Spleen (tissue), 7 donors: ENCODE data around the gene SKP1.

ENCODE experiments used
- POLR2A ChIP-seq, 3 donors: fragments of 450-650 bp; IDR thresholded peaks; one replicate each; pipeline ENCODE4 v1.5.1; 2017; ENCODE audit warnings: antibody characterized with exemption in 3 of 3, mild to moderate bottlenecking in 1 of 3
- POLR2AphosphoS5 ChIP-seq, 3 donors: sonication (generic); formaldehyde crosslinking; IDR thresholded peaks; one replicate each; pipeline ENCODE4 v1.5.1; 2017; ENCODE audit warnings: antibody characterized with exemption in 3 of 3
- TF ChIP-seq, protein P1 (sequence below), 11 experiments: fragments of 200-600 bp in 7 of 11; fragments of 450-650 bp in 4 of 11; sonication (generic) in 4 of 11; IDR thresholded peaks in 8 of 11; conservative IDR thresholded peaks in 3 of 11; 1 replicate in 7 of 11; 2 replicates in 4 of 11; pipeline versions ENCODE4 v1.4.0 to v1.8.0; 2016 to 2021; ENCODE audit warnings: antibody characterized with exemption in 11 of 11, inconsistent platforms in 4 of 11, mild to moderate bottlenecking in 1 of 11
- donor health status: DM: no; HTN: no; CAD: no; lungs with moderate emphysema.
- donor health status: DM: no; HTN: no; CAD: no.
- donor health status: DM: no; HTN: no; CAD: no.

GRCh38 chr5:134215757-134216156 lies 39.0 kb upstream of the SKP1 start:
- TF ChIP-seq, protein P1, sequence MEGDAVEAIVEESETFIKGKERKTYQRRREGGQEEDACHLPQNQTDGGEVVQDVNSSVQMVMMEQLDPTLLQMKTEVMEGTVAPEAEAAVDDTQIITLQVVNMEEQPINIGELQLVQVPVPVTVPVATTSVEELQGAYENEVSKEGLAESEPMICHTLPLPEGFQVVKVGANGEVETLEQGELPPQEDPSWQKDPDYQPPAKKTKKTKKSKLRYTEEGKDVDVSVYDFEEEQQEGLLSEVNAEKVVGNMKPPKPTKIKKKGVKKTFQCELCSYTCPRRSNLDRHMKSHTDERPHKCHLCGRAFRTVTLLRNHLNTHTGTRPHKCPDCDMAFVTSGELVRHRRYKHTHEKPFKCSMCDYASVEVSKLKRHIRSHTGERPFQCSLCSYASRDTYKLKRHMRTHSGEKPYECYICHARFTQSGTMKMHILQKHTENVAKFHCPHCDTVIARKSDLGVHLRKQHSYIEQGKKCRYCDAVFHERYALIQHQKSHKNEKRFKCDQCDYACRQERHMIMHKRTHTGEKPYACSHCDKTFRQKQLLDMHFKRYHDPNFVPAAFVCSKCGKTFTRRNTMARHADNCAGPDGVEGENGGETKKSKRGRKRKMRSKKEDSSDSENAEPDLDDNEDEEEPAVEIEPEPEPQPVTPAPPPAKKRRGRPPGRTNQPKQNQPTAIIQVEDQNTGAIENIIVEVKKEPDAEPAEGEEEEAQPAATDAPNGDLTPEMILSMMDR (IDR thresholded peaks at IDR 0.05 in 8 of 11, conservative IDR thresholded peaks at IDR 0.05 in 3 of 11), result no peak
- TF ChIP-seq POLR2AphosphoS5 (IDR thresholded peaks at IDR 0.05), result no peak
- no peak for TF ChIP-seq POLR2A (IDR thresholded peaks at IDR 0.05)
